Stimulated activated memory B cell treated with anti-CD40 and anti-IgM and Interleukin-4, amounts not matched to agents 10 μg/mL and 1 μg/mL and 100 μg/mL, for 72 hours (primary cell): ENCODE data around the gene CXorf58.
A peak's percentile ranks its signal among the peaks of the same experiment; 100 is the strongest.
"Not testable (repeated sequence)": the region's sequence is repeated elsewhere in the genome, so short reads cannot be mapped to it uniquely, and the experiment has no call there.

ENCODE experiments used
- ATAC-seq: fragments of 150-1000 bp; cut with Tn5 transposase; 2 replicates; pipeline ENCODE4 v1.10.0; 2021
- H3K27ac Mint-ChIP-seq: one replicate; pipeline ENCODE4 v1.8.0; 2022; ENCODE audit warnings: mild to moderate bottlenecking, mixed read lengths
- H3K27me3 Mint-ChIP-seq: one replicate; pipeline ENCODE4 v1.8.0; 2022; ENCODE audit warnings: mixed read lengths
- H3K36me3 Mint-ChIP-seq: one replicate; pipeline ENCODE4 v1.8.0; 2022; ENCODE audit warnings: mixed read lengths
- H3K4me1 Mint-ChIP-seq: one replicate; pipeline ENCODE4 v1.8.0; 2022; ENCODE audit warnings: mixed read lengths
- H3K4me3 Mint-ChIP-seq: one replicate; pipeline ENCODE4 v1.8.0; 2022; ENCODE audit warnings: mild to moderate bottlenecking, moderate library complexity, mixed read lengths
- H3K9me3 Mint-ChIP-seq: one replicate; pipeline ENCODE4 v1.8.0; 2022; ENCODE audit warnings: mixed read lengths

CXorf58 gene

DNA sequence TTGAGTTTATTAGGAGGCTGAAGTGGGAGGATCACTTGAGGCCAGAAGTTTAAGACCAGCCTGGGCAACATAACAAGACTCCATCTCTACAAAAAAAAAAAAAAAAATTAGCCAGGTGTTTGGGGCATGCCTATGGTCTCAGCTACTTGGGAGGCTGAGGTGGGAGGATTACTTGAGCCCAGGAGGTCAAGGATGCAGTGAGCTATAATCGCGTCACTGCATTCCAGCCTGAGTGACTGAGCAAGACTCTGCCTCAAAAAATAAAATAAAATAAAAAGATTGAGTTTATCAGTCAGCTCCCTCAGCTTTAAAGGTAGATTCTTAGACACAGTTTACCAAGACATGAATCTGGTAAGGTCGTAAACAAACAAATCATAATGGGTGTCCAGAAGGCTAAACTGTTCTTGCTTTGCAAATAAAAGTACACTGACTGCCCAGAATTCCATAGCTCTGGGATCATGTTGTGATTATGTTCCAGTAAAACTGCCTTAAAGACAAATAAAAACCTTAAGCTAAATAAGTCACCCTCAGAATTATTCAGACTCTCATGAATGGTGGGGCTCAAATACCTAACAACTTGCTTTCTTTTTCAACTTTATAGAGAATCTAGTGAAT is 18.8 kb upstream of the CXorf58 start:
- no peaks in the 10 kb centered on the region for H3K36me3 Mint-ChIP-seq
- H3K4me3 Mint-ChIP-seq, result no peak overlapping the region
- H3K27me3 Mint-ChIP-seq, result no peaks in the 10 kb centered on the region
- ATAC-seq, result no peak
- no peak overlapping the region for H3K27ac Mint-ChIP-seq
- H3K4me1 Mint-ChIP-seq, result peaks cover 7% of the 10 kb centered on the region
- no peaks in the 10 kb centered on the region for H3K9me3 Mint-ChIP-seq

- ATAC-seq, result no peak
- Mint-ChIP-seq H3K27me3 (no peaks in the 10 kb centered on the region), H3K4me1 (no peaks in the 10 kb centered on the region), H3K36me3 (no peaks in the 10 kb centered on the region), H3K4me3 (no peak overlapping the region), H3K9me3 (no peaks in the 10 kb centered on the region), H3K27ac (no peak overlapping the region)
Measured at GRCh38 chrX:23890933-23891332, 16.9 kb upstream of the CXorf58 start.

GRCh38 chrX:23894993-23895392 is 12.8 kb upstream of the CXorf58 start:
- H3K9me3 Mint-ChIP-seq, H3K4me3 Mint-ChIP-seq, H3K4me1 Mint-ChIP-seq, H3K36me3 Mint-ChIP-seq, H3K27ac Mint-ChIP-seq, H3K27me3 Mint-ChIP-seq, ATAC-seq: not testable (repeated sequence)

- H3K4me3 Mint-ChIP-seq, result not testable (repeated sequence)
Measured at GRCh38 chrX:23896539-23896938, 11.3 kb upstream of the CXorf58 start.

DNA sequence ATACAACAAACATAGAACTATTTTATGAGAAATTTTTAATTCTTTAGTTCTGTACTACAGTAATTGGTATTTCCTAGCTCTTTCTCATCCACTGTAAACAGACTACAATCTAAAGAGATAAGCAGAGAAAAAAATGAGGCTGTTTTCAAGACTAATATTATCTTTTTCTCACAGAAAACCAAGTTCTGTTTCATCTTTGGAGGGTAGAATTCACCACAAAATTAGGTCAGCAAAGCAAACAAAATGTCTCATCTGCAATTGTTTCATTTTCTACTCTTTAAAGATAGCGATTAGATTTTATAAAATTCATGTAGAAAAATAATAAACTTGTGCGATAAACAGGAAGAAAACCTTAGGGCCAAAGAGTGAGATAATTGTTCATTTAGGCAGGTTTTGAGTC is 10.8 kb upstream of the CXorf58 start:
- H3K36me3 Mint-ChIP-seq, result no peaks in the 10 kb centered on the region
- H3K4me1 Mint-ChIP-seq, result no peaks in the 10 kb centered on the region
- no peaks in the 10 kb centered on the region for H3K9me3 Mint-ChIP-seq
- H3K4me3 Mint-ChIP-seq, result no peak overlapping the region
- no peaks in the 10 kb centered on the region for H3K27me3 Mint-ChIP-seq
- no peak overlapping the region for H3K27ac Mint-ChIP-seq
- ATAC-seq, result no peak

More at GRCh38 chrX:23896539-23896938, 11.3 kb upstream of the CXorf58 start:
- H3K4me1 Mint-ChIP-seq, H3K36me3 Mint-ChIP-seq, H3K27me3 Mint-ChIP-seq, H3K27ac Mint-ChIP-seq, H3K9me3 Mint-ChIP-seq, ATAC-seq: not testable (repeated sequence)

GRCh38 chrX:23898412-23898959 is 9.3 kb upstream of the CXorf58 start:
- H3K4me1 Mint-ChIP-seq, result no peaks in the 10 kb centered on the region
- H3K36me3 Mint-ChIP-seq, result no peaks in the 10 kb centered on the region
- H3K27ac Mint-ChIP-seq, result no peak overlapping the region
- no peaks in the 10 kb centered on the region for H3K27me3 Mint-ChIP-seq
- H3K9me3 Mint-ChIP-seq, result no peaks in the 10 kb centered on the region
- ATAC-seq, result no peak
- no peak overlapping the region for H3K4me3 Mint-ChIP-seq

GRCh38 chrX:23900220-23900797 is 7.5 kb upstream of the CXorf58 start:
- Mint-ChIP-seq H3K4me3 (no peak overlapping the region), H3K36me3 (no peaks in the 10 kb centered on the region)
- ATAC-seq, result no peak

GRCh38 chrX:23901060-23901459 is 6.7 kb upstream of the CXorf58 start:
- Mint-ChIP-seq H3K4me1 (no peaks in the 10 kb centered on the region), H3K27me3 (no peaks in the 10 kb centered on the region), H3K4me3 (no peak overlapping the region), H3K9me3 (no peaks in the 10 kb centered on the region), H3K36me3 (no peaks in the 10 kb centered on the region), H3K27ac (no peak overlapping the region)
- ATAC-seq, result no peak

More at GRCh38 chrX:23900220-23900797, 7.5 kb upstream of the CXorf58 start:
- H3K4me1 Mint-ChIP-seq, result no peaks in the 10 kb centered on the region
- H3K27ac Mint-ChIP-seq, result no peak overlapping the region
- no peaks in the 10 kb centered on the region for H3K9me3 Mint-ChIP-seq
- H3K27me3 Mint-ChIP-seq, result no peaks in the 10 kb centered on the region

DNA sequence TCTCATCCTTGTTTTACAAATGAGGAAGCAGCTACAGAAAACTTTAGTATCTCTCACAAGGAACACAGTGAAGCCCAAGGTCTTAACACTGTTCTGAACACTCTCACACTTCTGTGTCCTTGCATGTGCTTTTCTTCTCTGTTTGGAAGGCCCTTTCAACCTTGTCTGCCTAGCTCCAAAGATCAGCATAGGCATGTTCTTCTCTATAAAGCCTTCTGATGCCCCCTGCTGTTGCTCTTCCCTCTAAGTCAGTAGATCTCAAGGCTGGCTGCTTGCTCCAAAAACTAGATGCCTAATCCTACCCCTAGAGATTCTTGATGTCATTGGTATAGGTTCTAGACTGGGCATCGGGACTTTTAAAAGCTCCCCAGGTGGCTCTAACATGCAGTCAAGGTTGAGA is 6.0 kb upstream of the CXorf58 start:
- no peaks in the 10 kb centered on the region for H3K9me3 Mint-ChIP-seq
- peak; percentile 79 for ATAC-seq
- H3K4me3 Mint-ChIP-seq, result no peak overlapping the region
- no peaks in the 10 kb centered on the region for H3K27me3 Mint-ChIP-seq
- H3K4me1 Mint-ChIP-seq, result no peaks in the 10 kb centered on the region
- no peaks in the 10 kb centered on the region for H3K36me3 Mint-ChIP-seq
- H3K27ac Mint-ChIP-seq, result no peak overlapping the region

GRCh38 chrX:23902419-23902818 is 5.4 kb upstream of the CXorf58 start:
- Mint-ChIP-seq H3K4me1 (no peaks in the 10 kb centered on the region), H3K27ac (no peak overlapping the region), H3K9me3 (no peaks in the 10 kb centered on the region), H3K27me3 (no peaks in the 10 kb centered on the region), H3K36me3 (no peaks in the 10 kb centered on the region), H3K4me3 (no peak overlapping the region)
- no peak for ATAC-seq

GRCh38 chrX:23904096-23904495 is 3.7 kb upstream of the CXorf58 start:
- Mint-ChIP-seq H3K27me3 (no peaks in the 10 kb centered on the region), H3K4me3 (no peak overlapping the region), H3K27ac (peak overlapping the region; percentile 17), H3K4me1 (peaks cover 6% of the 10 kb centered on the region), H3K9me3 (no peaks in the 10 kb centered on the region), H3K36me3 (no peaks in the 10 kb centered on the region)
- no peak for ATAC-seq

- peak overlapping the region; percentile 73 for H3K27ac Mint-ChIP-seq
- H3K9me3 Mint-ChIP-seq, result no peaks in the 10 kb centered on the region
- peak overlapping the region; percentile 83 for H3K4me3 Mint-ChIP-seq
- ATAC-seq, result no peak
- no peaks in the 10 kb centered on the region for H3K27me3 Mint-ChIP-seq
- peaks cover 6% of the 10 kb centered on the region for H3K4me1 Mint-ChIP-seq
- H3K36me3 Mint-ChIP-seq, result no peaks in the 10 kb centered on the region
Measured at GRCh38 chrX:23907111-23907497, 702 bp upstream of the CXorf58 start.

DNA sequence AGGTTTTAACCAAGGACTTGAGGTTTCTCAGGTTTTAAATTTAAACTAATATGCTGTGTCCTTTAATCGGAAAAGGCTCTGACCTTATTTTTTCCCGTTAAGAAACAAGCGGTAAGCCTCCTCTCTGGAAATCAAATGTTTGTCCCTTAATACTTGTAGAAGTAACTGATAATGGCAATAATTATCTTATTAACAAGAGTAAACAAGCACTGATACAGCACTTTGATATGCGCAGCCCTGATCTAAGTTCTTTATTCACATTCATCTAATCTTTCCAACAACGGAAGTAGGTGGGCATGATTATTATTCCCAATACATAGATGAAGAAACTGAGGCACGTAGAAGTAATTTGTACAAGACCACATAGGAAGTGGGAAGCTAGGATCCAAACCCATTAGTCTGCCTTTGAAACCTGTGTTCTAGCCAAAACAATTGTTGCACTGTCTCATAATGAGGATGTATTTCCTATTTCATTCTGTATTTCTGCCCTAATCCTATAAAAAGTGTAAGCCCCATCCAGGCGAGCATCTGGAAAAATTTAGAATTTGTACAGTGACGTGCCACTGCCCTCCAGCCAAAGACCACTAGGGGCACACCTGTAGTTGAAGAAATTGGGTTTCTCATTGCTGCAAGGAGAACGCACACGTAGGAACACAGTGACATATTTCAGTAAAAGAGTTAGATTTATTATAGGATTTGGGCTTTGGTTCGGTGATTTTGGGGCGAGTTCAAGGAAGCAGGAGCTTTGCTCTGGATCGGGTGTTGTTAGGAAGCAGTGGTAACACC is 606 bp downstream of the CXorf58 start:
- peak overlapping the region; percentile 83 for H3K4me3 Mint-ChIP-seq
- H3K27me3 Mint-ChIP-seq, result no peaks in the 10 kb centered on the region
- no peaks in the 10 kb centered on the region for H3K9me3 Mint-ChIP-seq
- no peaks in the 10 kb centered on the region for H3K36me3 Mint-ChIP-seq
- peaks cover 6% of the 10 kb centered on the region for H3K4me1 Mint-ChIP-seq
- ATAC-seq, result no peak
- peak overlapping the region; percentile 73 for H3K27ac Mint-ChIP-seq

DNA sequence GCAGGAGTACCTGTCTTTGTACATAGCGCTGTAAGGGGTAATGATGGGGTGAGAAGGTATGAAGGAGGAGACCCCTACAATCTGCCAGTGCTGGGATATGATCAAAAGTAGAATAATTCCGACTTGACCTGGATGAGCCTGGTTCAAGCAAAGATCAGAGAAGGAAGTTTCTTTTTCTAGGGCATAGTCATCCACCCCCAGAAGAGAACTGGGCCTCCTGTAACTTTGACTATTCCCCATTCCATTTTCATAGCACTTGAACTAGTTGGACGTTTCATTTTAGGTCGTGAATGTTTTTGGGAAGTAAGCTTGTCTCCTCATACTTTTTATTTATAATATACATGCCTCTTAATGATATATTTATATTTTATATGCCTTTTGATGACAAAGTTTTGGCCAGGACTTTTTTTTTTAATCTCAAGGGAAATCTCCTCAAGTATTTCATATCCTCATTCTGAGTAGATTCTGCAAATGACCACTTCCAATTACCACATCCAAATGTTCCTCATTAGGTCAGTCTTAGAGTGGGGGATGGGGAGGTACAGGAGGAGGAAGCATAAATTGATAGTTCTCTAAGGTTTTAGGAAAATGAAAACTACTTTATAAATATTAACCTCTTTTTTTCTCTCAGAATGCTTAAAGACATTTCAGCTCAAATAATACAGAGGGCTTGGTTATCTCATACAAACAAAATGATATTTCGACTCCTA is 3.5 kb downstream of the CXorf58 start:
- Mint-ChIP-seq H3K4me3 (no peak overlapping the region), H3K27ac (no peak overlapping the region), H3K9me3 (no peaks in the 10 kb centered on the region), H3K36me3 (no peaks in the 10 kb centered on the region), H3K4me1 (peaks cover 6% of the 10 kb centered on the region), H3K27me3 (no peaks in the 10 kb centered on the region)
- no peak for ATAC-seq

DNA sequence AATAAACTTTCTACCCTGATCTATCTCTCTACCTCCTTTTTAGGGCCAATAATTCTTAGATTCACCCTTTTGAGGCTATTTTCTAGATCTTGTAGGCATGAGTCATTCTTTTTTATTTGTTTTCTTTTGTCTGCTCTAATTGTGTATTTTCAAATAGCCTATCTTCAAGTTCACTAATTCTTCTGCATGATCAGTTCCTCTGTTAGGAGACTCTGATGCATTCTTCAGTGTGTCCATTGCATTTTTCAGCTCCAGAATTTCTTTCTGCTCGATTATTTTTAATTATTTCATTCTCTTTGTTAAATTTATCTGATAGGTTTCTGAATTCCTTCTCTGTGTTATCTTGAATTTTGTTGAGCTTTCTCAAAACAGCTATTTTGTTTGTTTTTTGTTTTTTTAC is 11.3 kb downstream of the CXorf58 start:
- no peak for ATAC-seq

More for the DNA sequence above, 11.3 kb downstream of the CXorf58 start:
- Mint-ChIP-seq H3K4me1 (no peaks in the 10 kb centered on the region), H3K4me3 (no peak overlapping the region), H3K27me3 (no peaks in the 10 kb centered on the region), H3K36me3 (no peaks in the 10 kb centered on the region), H3K9me3 (no peaks in the 10 kb centered on the region), H3K27ac (no peak overlapping the region)
